SK-N-SH (cell line): Measurements from ENCODE around the gene NOXA1. TPM values are rescaled to one million over a fixed set of nuclear protein-coding genes. Genes with fewer than 3 reads are reported as not detected.

ENCODE experiments used
- CTCF ChIA-PET: fragments of 300-600, 350-600 bp; formaldehyde crosslinking; extraction: SDS; loops from one replicate; lab custom pipeline; 2021; lab: Yijun Ruan, JAX
- POLR2A ChIA-PET: fragments of 350-600 bp; sonication (Branson Sonifier 250); formaldehyde crosslinking; extraction: SDS; loops from one replicate; lab custom pipeline; 2020; ENCODE audit warnings: antibody characterized with exemption, inconsistent platforms; lab: Yijun Ruan, JAX
- DNase-seq: peaks from one replicate; pipeline ENCODE4 v3.0.0; 2012
- H2AFZ ChIP-seq: fragments of 200-600 bp; sonication (generic); 2 replicates; pipeline ENCODE4 v1.8.1; 2016; ENCODE audit warnings: antibody characterized with exemption, mild to moderate bottlenecking, low read depth
- H3F3A ChIP-seq: fragments of 200-600 bp; sonication (generic); replicated peaks from 2 replicates; pipeline ENCODE3; 2016; ENCODE audit warnings: antibody characterized with exemption, mild to moderate bottlenecking; ENCODE audit not compliant: insufficient read depth
- H3K27ac ChIP-seq, 2 experiments: fragments of 200-500 bp in 1 of 2; fragments of 200-600 bp in 1 of 2; sonication (Bioruptor generic) in 1 of 2; sonication (generic), shearing (Covaris generic) in 1 of 2; 2 replicates each; pipeline versions ENCODE4 v1.5.1 to v1.6.1; 2014 to 2016; ENCODE audit warnings: low read depth in 2 of 2, inconsistent platforms in 1 of 2, low read length in 1 of 2, mild to moderate bottlenecking in 1 of 2, mixed read lengths in 1 of 2
- H3K27me3 ChIP-seq: fragments of 200-600 bp; sonication (generic), shearing (Covaris generic); 2 replicates; pipeline ENCODE4 v1.6.1; 2016; ENCODE audit warnings: mixed run types; ENCODE audit not compliant: insufficient read depth
- H3K36me3 ChIP-seq, 2 experiments: fragments of 200-500 bp in 1 of 2; fragments of 200-600 bp in 1 of 2; sonication (Bioruptor generic) in 1 of 2; sonication (generic) in 1 of 2; replicated peaks in 1 of 2; 2 replicates each; pipeline versions ENCODE3 to v1.5.1; 2014 to 2016; ENCODE audit warnings: low read length in 1 of 2, mild to moderate bottlenecking in 1 of 2; ENCODE audit not compliant: insufficient read depth in 2 of 2, control insufficient read depth in 1 of 2
- H3K4me1 ChIP-seq, 2 experiments: fragments of 200-500 bp in 1 of 2; fragments of 200-600 bp in 1 of 2; sonication (Bioruptor generic) in 1 of 2; sonication (generic), shearing (Covaris generic) in 1 of 2; 2 replicates each; pipeline versions ENCODE4 v1.5.1 to v1.6.1; 2014 to 2016; ENCODE audit warnings: low read depth in 1 of 2, low read length in 1 of 2, mixed run types in 1 of 2; ENCODE audit not compliant: insufficient read depth in 2 of 2, control insufficient read depth in 1 of 2
- H3K4me2 ChIP-seq: fragments of 200-600 bp; sonication (generic), shearing (Covaris generic); 2 replicates; pipeline ENCODE4 v1.6.1; 2017; ENCODE audit warnings: mixed run types
- H3K4me3 ChIP-seq, 2 experiments: fragments of 200-500 bp in 1 of 2; fragments of 200-600 bp in 1 of 2; sonication (Bioruptor generic) in 1 of 2; sonication (generic), shearing (Covaris generic) in 1 of 2; 2 replicates each; pipeline versions ENCODE4 v1.5.1 to v1.8.1; 2014 to 2016; ENCODE audit warnings: low read depth in 2 of 2, inconsistent platforms in 1 of 2, low read length in 1 of 2, mild to moderate bottlenecking in 1 of 2, mixed read lengths in 1 of 2, moderate library complexity in 1 of 2
- H3K79me2 ChIP-seq: fragments of 200-600 bp; sonication (generic); 2 replicates; pipeline ENCODE4 v1.8.1; 2017; ENCODE audit warnings: mild to moderate bottlenecking; ENCODE audit not compliant: insufficient read depth
- H3K9ac ChIP-seq: fragments of 200-600 bp; sonication (generic); 2 replicates; pipeline ENCODE4 v1.6.1; 2017; ENCODE audit warnings: mixed run types
- H3K9me2 ChIP-seq: fragments of 200-600 bp; sonication (generic); 2 replicates; pipeline ENCODE4 v1.6.1; 2017; ENCODE audit warnings: mixed run types
- H3K9me3 ChIP-seq: fragments of 200-600 bp; sonication (generic); 2 replicates; pipeline ENCODE4 v1.6.1; 2017; ENCODE audit warnings: mixed run types, mild to moderate bottlenecking, moderate library complexity
- H4K20me1 ChIP-seq: fragments of 200-600 bp; sonication (generic); 2 replicates; pipeline ENCODE4 v1.6.1; 2017; ENCODE audit warnings: mild to moderate bottlenecking, mixed run types; ENCODE audit not compliant: insufficient read depth
- EZH2phosphoT487 ChIP-seq: fragments of 200-600 bp; sonication (generic); IDR thresholded peaks from 2 replicates; pipeline ENCODE4 v1.6.1; 2017; ENCODE audit warnings: low read depth, mixed run types, mild to moderate bottlenecking, antibody characterized with exemption, moderate library complexity, borderline replicate concordance
- FOSL2 ChIP-seq: IDR thresholded peaks from 2 replicates; pipeline ENCODE4 v1.4.0; 2012; ENCODE audit warnings: low read depth, mild to moderate bottlenecking, moderate library complexity, borderline replicate concordance
- FOXJ3 ChIP-seq: sonication (generic); formaldehyde crosslinking; IDR thresholded peaks from 2 replicates; pipeline ENCODE4 v1.5.1; 2020; ENCODE audit warnings: mild to moderate bottlenecking, missing genetic modification reagents
- FOXM1 ChIP-seq: IDR thresholded peaks from 2 replicates; pipeline ENCODE4 v1.4.0; 2012; ENCODE audit warnings: low read depth, mild to moderate bottlenecking
- GABPA ChIP-seq: IDR thresholded peaks from 2 replicates; pipeline ENCODE4 v1.4.0; 2012; ENCODE audit warnings: low read depth, mild to moderate bottlenecking
- MXI1 ChIP-seq: IDR thresholded peaks from 2 replicates; pipeline ENCODE4 v1.6.1; 2012; ENCODE audit warnings: mild to moderate bottlenecking, low read depth, low read length, improper control_type of control experiment
- NRF1 ChIP-seq: IDR thresholded peaks from 2 replicates; pipeline ENCODE4 v1.6.1; 2012; ENCODE audit warnings: low read depth, mild to moderate bottlenecking, low read length
- POLR2AphosphoS5 ChIP-seq: IDR thresholded peaks from 2 replicates; pipeline ENCODE4 v1.6.1; 2012; ENCODE audit warnings: low read depth, low read length
- RFX5 ChIP-seq: IDR thresholded peaks from 2 replicates; pipeline ENCODE4 v1.6.1; 2012; ENCODE audit warnings: mild to moderate bottlenecking, improper control_type of control experiment, low read length
- SMC3 ChIP-seq: IDR thresholded peaks from 2 replicates; pipeline ENCODE4 v1.6.1; 2012; ENCODE audit warnings: low read depth, low read length, improper control_type of control experiment
- TCF12 ChIP-seq: IDR thresholded peaks from 2 replicates; pipeline ENCODE4 v1.4.0; 2012
- YY1 ChIP-seq: IDR thresholded peaks from 2 replicates; pipeline ENCODE4 v1.4.0; 2012; ENCODE audit warnings: low read depth, mild to moderate bottlenecking
- WGBS: methylation state at CpG from one replicate; pipeline ENCODE4 v1.1.6; 2017; ENCODE audit warnings: low lambda C conversion rate; 5-methylcytosine and 5-hydroxymethylcytosine counted together
- polyA plus RNA-seq, 3 experiments: library from polyadenylated mRNA; depleted of rRNA; stranded (reverse); fragments of >200 nt; gene quantifications; 2 replicates each; pipeline ENCODE4 v1.2.3, GENCODE V29; 2012
- TF ChIP-seq, protein P1 (sequence below): IDR thresholded peaks from 2 replicates; pipeline ENCODE4 v1.6.1; 2012; ENCODE audit warnings: mild to moderate bottlenecking, low read depth, low read length, moderate library complexity
- TF ChIP-seq, protein P2 (sequence below): fragments of 150-350 bp; IDR thresholded peaks from 2 replicates; pipeline ENCODE4 v1.6.1; 2017; ENCODE audit warnings: antibody characterized with exemption, low read length, low read depth, borderline replicate concordance
- TF ChIP-seq, protein P3 (sequence below): IDR thresholded peaks from 2 replicates; pipeline ENCODE4 v1.4.0; 2012; ENCODE audit warnings: low read depth, borderline replicate concordance
- TF ChIP-seq, protein P4 (sequence below): fragments of 200-600 bp; sonication (generic); IDR thresholded peaks from 2 replicates; pipeline ENCODE4 v1.6.1; 2017; ENCODE audit warnings: antibody characterized with exemption, mild to moderate bottlenecking, moderate library complexity
- TF ChIP-seq, protein P5 (sequence below): IDR thresholded peaks from 2 replicates; pipeline ENCODE4 v1.4.0; 2012; ENCODE audit warnings: low read depth

Gene NOXA1
- polyA plus RNA-seq, 1 of the 3 experiments (the other 2 are of a cell fraction): 0.39 TPM

DNA sequence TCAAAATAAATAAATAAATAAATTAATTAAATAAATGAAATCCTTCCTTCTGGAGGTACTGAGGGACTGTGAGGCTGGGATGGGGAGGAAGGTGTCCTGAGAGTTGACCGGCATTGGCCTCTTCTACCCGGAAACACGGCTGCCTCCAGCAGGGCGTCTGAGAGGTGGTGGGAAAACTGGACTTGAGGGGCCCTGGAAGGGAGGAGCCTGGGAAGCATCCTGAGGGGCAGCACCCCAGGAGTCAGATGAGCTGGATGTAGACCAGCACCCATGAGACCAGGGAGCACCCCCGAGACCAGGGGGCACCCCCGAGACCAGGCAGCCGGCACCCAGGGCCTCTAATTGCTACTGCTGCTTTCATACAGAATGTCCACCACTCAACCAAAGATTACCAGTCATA is 44.7 kb downstream of the NOXA1 start:
- POLR2A ChIA-PET: no interaction called here
- CTCF ChIA-PET: interaction anchor here (1.6 kb wide), 1 partner anchor 42 kb away, joined by 4 read pairs; no protein-coding TSS in a partner anchor
- Histone ChIP-seq H3K4me2 (no peak overlapping the region), H3K4me3 (no peak overlapping the region), H3K27me3 (no peaks in the 10 kb centered on the region), H3K36me3 (no peaks in the 10 kb centered on the region), H3K4me1 (no peaks in the 10 kb centered on the region; a peak in 1 of 4 replicates), H2AFZ (no peak overlapping the region), H3F3A (no peaks in the 10 kb centered on the region), H3K79me2 (no peaks in the 10 kb centered on the region), H3K9me3 (no peaks in the 10 kb centered on the region), H4K20me1 (no peaks in the 10 kb centered on the region), H3K9me2 (no peaks in the 10 kb centered on the region), H3K27ac (no peak overlapping the region), H3K9ac (no peak overlapping the region)
- TF ChIP-seq, protein P1, sequence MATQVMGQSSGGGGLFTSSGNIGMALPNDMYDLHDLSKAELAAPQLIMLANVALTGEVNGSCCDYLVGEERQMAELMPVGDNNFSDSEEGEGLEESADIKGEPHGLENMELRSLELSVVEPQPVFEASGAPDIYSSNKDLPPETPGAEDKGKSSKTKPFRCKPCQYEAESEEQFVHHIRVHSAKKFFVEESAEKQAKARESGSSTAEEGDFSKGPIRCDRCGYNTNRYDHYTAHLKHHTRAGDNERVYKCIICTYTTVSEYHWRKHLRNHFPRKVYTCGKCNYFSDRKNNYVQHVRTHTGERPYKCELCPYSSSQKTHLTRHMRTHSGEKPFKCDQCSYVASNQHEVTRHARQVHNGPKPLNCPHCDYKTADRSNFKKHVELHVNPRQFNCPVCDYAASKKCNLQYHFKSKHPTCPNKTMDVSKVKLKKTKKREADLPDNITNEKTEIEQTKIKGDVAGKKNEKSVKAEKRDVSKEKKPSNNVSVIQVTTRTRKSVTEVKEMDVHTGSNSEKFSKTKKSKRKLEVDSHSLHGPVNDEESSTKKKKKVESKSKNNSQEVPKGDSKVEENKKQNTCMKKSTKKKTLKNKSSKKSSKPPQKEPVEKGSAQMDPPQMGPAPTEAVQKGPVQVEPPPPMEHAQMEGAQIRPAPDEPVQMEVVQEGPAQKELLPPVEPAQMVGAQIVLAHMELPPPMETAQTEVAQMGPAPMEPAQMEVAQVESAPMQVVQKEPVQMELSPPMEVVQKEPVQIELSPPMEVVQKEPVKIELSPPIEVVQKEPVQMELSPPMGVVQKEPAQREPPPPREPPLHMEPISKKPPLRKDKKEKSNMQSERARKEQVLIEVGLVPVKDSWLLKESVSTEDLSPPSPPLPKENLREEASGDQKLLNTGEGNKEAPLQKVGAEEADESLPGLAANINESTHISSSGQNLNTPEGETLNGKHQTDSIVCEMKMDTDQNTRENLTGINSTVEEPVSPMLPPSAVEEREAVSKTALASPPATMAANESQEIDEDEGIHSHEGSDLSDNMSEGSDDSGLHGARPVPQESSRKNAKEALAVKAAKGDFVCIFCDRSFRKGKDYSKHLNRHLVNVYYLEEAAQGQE: no peak
- TF ChIP-seq FOXM1: no peak
- no peak for TF ChIP-seq EZH2phosphoT487
- TF ChIP-seq MXI1: no peak
- TF ChIP-seq POLR2AphosphoS5: no peak
- TF ChIP-seq TCF12: no peak
- TF ChIP-seq, protein P2, sequence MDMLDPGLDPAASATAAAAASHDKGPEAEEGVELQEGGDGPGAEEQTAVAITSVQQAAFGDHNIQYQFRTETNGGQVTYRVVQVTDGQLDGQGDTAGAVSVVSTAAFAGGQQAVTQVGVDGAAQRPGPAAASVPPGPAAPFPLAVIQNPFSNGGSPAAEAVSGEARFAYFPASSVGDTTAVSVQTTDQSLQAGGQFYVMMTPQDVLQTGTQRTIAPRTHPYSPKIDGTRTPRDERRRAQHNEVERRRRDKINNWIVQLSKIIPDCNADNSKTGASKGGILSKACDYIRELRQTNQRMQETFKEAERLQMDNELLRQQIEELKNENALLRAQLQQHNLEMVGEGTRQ: no peak
- no peak for TF ChIP-seq NRF1
- no peak for TF ChIP-seq YY1
- TF ChIP-seq GABPA: no peak
- TF ChIP-seq FOXJ3: no peak
- TF ChIP-seq, protein P3, sequence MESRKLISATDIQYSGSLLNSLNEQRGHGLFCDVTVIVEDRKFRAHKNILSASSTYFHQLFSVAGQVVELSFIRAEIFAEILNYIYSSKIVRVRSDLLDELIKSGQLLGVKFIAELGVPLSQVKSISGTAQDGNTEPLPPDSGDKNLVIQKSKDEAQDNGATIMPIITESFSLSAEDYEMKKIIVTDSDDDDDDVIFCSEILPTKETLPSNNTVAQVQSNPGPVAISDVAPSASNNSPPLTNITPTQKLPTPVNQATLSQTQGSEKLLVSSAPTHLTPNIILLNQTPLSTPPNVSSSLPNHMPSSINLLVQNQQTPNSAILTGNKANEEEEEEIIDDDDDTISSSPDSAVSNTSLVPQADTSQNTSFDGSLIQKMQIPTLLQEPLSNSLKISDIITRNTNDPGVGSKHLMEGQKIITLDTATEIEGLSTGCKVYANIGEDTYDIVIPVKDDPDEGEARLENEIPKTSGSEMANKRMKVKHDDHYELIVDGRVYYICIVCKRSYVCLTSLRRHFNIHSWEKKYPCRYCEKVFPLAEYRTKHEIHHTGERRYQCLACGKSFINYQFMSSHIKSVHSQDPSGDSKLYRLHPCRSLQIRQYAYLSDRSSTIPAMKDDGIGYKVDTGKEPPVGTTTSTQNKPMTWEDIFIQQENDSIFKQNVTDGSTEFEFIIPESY: no peak
- 97% methylated on average over 5 of the region's 7 CpGs for WGBS
- no peak for DNase-seq

DNA sequence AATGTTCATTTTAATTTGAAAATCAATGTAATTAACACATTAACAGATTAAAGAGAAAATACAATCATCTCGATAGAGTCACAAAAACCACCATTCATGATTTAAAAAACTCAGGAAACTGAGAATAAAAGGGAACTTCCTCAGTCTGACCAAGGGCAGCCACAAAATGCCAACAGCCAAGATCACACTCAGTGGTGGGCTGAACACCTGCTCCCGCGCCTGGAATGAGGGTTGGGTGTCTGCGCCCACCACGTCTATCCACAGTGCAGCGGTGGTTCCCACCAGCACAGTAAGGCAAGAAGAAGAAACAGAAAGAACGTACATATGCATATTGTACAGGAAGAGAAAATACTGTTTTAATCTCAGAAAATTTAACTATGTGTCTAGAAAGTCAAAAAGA is 47.6 kb downstream of the NOXA1 start:
- no peak overlapping the region for H2AFZ ChIP-seq
- no peaks in the 10 kb centered on the region for H3K9me2 ChIP-seq
- H3K4me2 ChIP-seq: no peak overlapping the region
- H3K27ac ChIP-seq: no peak overlapping the region
- no peaks in the 10 kb centered on the region for H4K20me1 ChIP-seq
- no peak for DNase-seq
- no peaks in the 10 kb centered on the region for H3K79me2 ChIP-seq
- H3K27me3 ChIP-seq: no peaks in the 10 kb centered on the region
- 82% methylated on average over 7 of the region's 7 CpGs for WGBS
- H3F3A ChIP-seq: no peaks in the 10 kb centered on the region
- H3K4me3 ChIP-seq: no peak overlapping the region
- ChIA-PET POLR2A (no interaction called here), CTCF (no interaction called here)
- no peak overlapping the region for H3K9ac ChIP-seq
- H3K4me1 ChIP-seq: no peaks in the 10 kb centered on the region
- no peaks in the 10 kb centered on the region for H3K9me3 ChIP-seq
- H3K36me3 ChIP-seq: no peaks in the 10 kb centered on the region
- TF ChIP-seq, protein P4, sequence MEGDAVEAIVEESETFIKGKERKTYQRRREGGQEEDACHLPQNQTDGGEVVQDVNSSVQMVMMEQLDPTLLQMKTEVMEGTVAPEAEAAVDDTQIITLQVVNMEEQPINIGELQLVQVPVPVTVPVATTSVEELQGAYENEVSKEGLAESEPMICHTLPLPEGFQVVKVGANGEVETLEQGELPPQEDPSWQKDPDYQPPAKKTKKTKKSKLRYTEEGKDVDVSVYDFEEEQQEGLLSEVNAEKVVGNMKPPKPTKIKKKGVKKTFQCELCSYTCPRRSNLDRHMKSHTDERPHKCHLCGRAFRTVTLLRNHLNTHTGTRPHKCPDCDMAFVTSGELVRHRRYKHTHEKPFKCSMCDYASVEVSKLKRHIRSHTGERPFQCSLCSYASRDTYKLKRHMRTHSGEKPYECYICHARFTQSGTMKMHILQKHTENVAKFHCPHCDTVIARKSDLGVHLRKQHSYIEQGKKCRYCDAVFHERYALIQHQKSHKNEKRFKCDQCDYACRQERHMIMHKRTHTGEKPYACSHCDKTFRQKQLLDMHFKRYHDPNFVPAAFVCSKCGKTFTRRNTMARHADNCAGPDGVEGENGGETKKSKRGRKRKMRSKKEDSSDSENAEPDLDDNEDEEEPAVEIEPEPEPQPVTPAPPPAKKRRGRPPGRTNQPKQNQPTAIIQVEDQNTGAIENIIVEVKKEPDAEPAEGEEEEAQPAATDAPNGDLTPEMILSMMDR: no peak
- TF ChIP-seq FOSL2: no peak
- TF ChIP-seq, protein P5, sequence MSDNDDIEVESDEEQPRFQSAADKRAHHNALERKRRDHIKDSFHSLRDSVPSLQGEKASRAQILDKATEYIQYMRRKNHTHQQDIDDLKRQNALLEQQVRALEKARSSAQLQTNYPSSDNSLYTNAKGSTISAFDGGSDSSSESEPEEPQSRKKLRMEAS: no peak
- TF ChIP-seq RFX5: no peak
- no peak for TF ChIP-seq SMC3
- TF ChIP-seq FOXJ3: no peak
- TF ChIP-seq, protein P3: no peak
